Astrocyte (in vitro differentiated cells and primary cell): ENCODE data around the gene GCNA.

Experiments
- CTCF ChIP-seq: IDR thresholded peaks from 2 replicates; pipeline ENCODE4 v1.5.1; 2011; ENCODE audit warnings: low read depth, mild to moderate bottlenecking, inconsistent platforms, low read length, moderate library complexity; ENCODE audit not compliant: insufficient read depth
- EZH2 ChIP-seq: IDR thresholded peaks from 2 replicates; pipeline ENCODE4 v1.6.1; 2012; ENCODE audit warnings: mild to moderate bottlenecking, low read length, inconsistent platforms; ENCODE audit not compliant: insufficient read depth

GRCh38 chrX:71607488-71607887, 29.3 kb downstream of the GCNA start:
- TF ChIP-seq CTCF (no peak), EZH2 (no peak)
